ENCODE data around the gene ATG5.

- TF ChIP-seq CTCF (IDR thresholded peaks at IDR 0.05): no peak
- no peak for TF ChIP-seq POLR2A (IDR thresholded peaks at IDR 0.05)
Measured at GRCh38 chr6:106237286-106237685, 88.3 kb downstream of the ATG5 start.
